IPS DF 19.7 (cell line): ENCODE results near the gene LRRC73.
A peak's percentile ranks its signal among the peaks of the same experiment; 100 is the strongest.
"Not testable (repeated sequence)": the region's sequence is repeated elsewhere in the genome, so short reads cannot be mapped to it uniquely, and the experiment has no call there.

Experiments
- DNase-seq: peaks from one replicate; pipeline ENCODE4 v3.0.0-alpha.2; 2013; ENCODE audit warnings: low read depth, low spot score

Gene LRRC73

GRCh38 chr6:43493230-43493629, 16.9 kb downstream of the LRRC73 start:
- no peak for DNase-seq

- DNase-seq: no peak
These were observed 17.5 kb downstream of the LRRC73 start for GRCh38 chr6:43492673-43493072.

- DNase-seq: no peak
These were observed 18.1 kb downstream of the LRRC73 start for GRCh38 chr6:43491750-43492661.

- no peak for DNase-seq
These were observed 19.6 kb downstream of the LRRC73 start for GRCh38 chr6:43490523-43490939.

GRCh38 chr6:43489277-43490072, 20.7 kb downstream of the LRRC73 start:
- DNase-seq: no peak

- no peak for DNase-seq
These were observed 21.4 kb downstream of the LRRC73 start for GRCh38 chr6:43488667-43489276.

- no peak for DNase-seq
These were observed 28.4 kb downstream of the LRRC73 start for GRCh38 chr6:43481591-43482236.

- DNase-seq: no peak
These were observed 29.1 kb downstream of the LRRC73 start for GRCh38 chr6:43481075-43481474.

- no peak for DNase-seq
These were observed 32.2 kb downstream of the LRRC73 start for GRCh38 chr6:43478008-43478372.

GRCh38 chr6:43477235-43478007, 32.7 kb downstream of the LRRC73 start, which contains the start of gene TJAP1:
TSS of gene TJAP1 (plus strand) at chr6:43477570. CDS start at chr6:43499002, 21,432 bp downstream.
- DNase-seq: peak; percentile 67

- no peak for DNase-seq
These were observed 33.4 kb downstream of the LRRC73 start for GRCh38 chr6:43476746-43477145.

GRCh38 chr6:43475516-43475915, 34.6 kb downstream of the LRRC73 start:
- no peak for DNase-seq

GRCh38 chr6:43472515-43472914, 37.6 kb downstream of the LRRC73 start:
- no peak for DNase-seq

- DNase-seq: no peak
These were observed 38.7 kb downstream of the LRRC73 start for GRCh38 chr6:43471399-43471798.

- DNase-seq: no peak
These were observed 40.2 kb downstream of the LRRC73 start for GRCh38 chr6:43469947-43470346.

- no peak for DNase-seq
These were observed 41.1 kb downstream of the LRRC73 start for GRCh38 chr6:43468748-43469681.

GRCh38 chr6:43468240-43468639, 41.9 kb downstream of the LRRC73 start:
- no peak for DNase-seq

- DNase-seq: no peak
These were observed 42.4 kb downstream of the LRRC73 start for GRCh38 chr6:43467752-43468151.

GRCh38 chr6:43467265-43467664, 42.9 kb downstream of the LRRC73 start:
- DNase-seq: not testable (repeated sequence)

GRCh38 chr6:43465948-43466347, 44.2 kb downstream of the LRRC73 start:
- DNase-seq: no peak
